NK-92 (cell line): Measurements from ENCODE around the gene USP2.

Source experiments
- DNase-seq: peaks from one replicate; lab custom pipeline; 2025; ENCODE audit not compliant: unreplicated experiment; lab: John Stamatoyannopoulos, UW

Gene USP2

GRCh38 chr11:119307219-119307618 lies 74.3 kb downstream of the USP2 start:
- DNase-seq, result no peak

DNA sequence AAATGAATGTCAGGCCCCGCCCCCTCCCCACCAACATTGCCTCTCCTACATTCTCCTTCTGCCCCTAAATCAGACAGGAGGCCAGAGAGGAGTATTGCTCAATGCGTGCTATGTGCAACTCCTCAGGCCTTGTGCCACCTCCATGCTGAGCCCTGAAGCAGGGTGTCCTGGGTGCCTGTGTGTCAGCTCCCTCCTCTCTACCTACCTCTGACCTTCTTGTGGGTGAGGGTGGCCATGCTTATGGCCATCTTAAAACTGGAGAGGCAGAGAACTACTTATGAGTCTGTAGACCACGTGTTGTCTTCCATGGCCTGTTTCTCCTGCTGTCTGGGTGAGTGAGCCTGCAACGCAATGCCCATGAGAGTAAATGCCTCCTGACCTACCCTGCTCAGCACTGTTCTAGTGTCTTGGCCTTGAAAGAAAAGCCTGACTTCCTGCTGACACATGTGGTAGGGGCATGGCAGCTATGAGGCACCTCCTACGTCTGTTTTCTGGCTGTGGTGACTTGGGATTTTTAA lies 75.1 kb downstream of the USP2 start:
- no peak for DNase-seq

GRCh38 chr11:119305556-119306372 lies 75.7 kb downstream of the USP2 start:
- no peak for DNase-seq
